Ishikawa (cell line): ENCODE data around the gene SMCHD1.

ENCODE experiments used
- CEBPB ChIP-seq: IDR thresholded peaks from 2 replicates; pipeline ENCODE4 v1.6.1; 2012
- FOXM1 ChIP-seq: IDR thresholded peaks from 2 replicates; pipeline ENCODE4 v1.6.1; 2012; ENCODE audit warnings: low read depth, borderline replicate concordance
- NFIC ChIP-seq: IDR thresholded peaks from 2 replicates; pipeline ENCODE4 v1.6.1; 2012
- RAD21 ChIP-seq: IDR thresholded peaks from 2 replicates; pipeline ENCODE4 v1.6.1; 2012; ENCODE audit warnings: low read depth
- TCF12 ChIP-seq: IDR thresholded peaks from 2 replicates; pipeline ENCODE4 v1.6.1; 2012; ENCODE audit warnings: low read depth
- YY1 ChIP-seq: IDR thresholded peaks from 2 replicates; pipeline ENCODE4 v1.6.1; 2012; ENCODE audit warnings: low read depth
- TF ChIP-seq, protein P1 (sequence below): IDR thresholded peaks from 2 replicates; pipeline ENCODE4 v1.6.1; 2012
- TF ChIP-seq, protein P2 (sequence below): IDR thresholded peaks from 2 replicates; pipeline ENCODE4 v1.6.1; 2012

The SMCHD1 gene

DNA sequence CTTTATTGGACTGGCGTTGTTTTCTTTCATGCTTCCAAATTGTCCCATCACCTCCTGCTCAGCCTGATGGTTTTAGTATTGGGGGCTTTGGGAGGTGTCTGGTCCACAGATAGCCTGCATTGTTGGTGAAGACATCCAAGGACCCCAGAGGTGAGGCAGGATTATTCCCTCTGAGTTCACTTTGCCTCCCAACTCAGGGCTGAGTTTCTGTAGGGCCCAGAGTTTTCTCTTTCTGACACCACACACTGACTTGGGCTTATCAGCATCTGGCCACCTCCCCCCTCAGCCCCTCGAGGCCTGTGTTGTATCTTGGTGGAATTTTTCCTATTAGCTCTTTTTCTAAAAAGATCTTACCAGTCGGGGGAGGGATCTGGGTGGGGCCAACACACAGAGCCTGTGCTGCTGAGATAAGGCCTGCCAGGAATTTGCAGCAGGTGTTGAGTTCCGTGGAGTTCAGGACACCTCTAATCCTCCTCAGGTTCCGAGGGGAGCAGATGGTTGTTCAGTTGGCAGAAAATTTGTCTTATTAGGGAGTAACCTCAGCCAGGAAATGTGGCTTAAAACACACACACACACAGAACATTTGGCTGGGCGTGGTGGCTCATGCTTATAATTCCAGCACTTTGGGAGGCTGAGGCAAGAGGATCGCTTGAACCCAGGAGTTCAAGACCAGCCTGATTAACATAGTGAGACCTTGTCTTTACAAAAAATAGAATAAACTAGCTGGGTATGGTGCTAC is 198.6 kb downstream of the SMCHD1 start:
- TF ChIP-seq TCF12 (no peak), YY1 (no peak), CEBPB (no peak), FOXM1 (no peak), NFIC (no peak), RAD21 (no peak)
- TF ChIP-seq, protein P1, sequence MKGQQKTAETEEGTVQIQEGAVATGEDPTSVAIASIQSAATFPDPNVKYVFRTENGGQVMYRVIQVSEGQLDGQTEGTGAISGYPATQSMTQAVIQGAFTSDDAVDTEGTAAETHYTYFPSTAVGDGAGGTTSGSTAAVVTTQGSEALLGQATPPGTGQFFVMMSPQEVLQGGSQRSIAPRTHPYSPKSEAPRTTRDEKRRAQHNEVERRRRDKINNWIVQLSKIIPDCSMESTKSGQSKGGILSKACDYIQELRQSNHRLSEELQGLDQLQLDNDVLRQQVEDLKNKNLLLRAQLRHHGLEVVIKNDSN, result no peak
- TF ChIP-seq, protein P2, sequence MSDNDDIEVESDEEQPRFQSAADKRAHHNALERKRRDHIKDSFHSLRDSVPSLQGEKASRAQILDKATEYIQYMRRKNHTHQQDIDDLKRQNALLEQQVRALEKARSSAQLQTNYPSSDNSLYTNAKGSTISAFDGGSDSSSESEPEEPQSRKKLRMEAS, result no peak
